ENCODE measurements around the gene MYMK.

MYMK gene

DNA sequence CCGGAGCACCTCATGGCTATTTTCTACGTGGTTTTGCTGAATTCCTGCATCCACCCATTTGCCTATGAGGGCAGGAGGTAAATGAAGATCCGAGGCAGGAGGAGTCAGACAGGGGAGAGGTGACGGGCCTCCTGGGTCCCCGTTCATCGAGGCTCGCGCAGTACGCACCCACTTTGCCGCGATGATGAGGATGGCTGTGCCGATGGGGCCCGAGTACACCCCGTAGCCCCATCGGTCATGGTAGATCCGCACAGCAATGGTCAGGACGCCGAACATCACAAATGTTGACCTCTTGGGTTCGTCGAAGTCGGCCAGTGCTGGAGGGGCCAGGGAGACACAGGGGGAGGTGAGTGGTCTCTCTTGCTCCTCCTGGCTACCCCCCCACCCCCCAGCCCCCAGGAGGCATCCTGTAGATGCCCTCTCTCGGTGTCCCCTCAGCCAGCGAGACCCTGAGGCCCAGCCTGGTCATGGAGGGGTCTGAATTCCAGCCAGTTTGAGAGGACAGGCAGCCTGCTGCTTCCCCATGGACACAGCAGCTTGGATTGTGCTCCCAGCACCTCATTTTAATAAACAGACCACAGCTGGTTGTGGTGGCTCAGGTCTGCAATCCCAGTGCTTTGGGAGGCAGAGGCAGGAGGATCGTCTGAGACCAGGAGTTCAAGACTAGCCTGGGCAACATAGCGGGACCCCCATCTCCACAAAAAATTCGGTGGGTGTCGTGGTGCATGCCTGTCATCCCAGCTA is 5.9 kb downstream of the MYMK start:
- no peak for DNase-seq (ENCODE audit: extremely low read depth, low read depth)
- TF ChIP-seq, protein P1, sequence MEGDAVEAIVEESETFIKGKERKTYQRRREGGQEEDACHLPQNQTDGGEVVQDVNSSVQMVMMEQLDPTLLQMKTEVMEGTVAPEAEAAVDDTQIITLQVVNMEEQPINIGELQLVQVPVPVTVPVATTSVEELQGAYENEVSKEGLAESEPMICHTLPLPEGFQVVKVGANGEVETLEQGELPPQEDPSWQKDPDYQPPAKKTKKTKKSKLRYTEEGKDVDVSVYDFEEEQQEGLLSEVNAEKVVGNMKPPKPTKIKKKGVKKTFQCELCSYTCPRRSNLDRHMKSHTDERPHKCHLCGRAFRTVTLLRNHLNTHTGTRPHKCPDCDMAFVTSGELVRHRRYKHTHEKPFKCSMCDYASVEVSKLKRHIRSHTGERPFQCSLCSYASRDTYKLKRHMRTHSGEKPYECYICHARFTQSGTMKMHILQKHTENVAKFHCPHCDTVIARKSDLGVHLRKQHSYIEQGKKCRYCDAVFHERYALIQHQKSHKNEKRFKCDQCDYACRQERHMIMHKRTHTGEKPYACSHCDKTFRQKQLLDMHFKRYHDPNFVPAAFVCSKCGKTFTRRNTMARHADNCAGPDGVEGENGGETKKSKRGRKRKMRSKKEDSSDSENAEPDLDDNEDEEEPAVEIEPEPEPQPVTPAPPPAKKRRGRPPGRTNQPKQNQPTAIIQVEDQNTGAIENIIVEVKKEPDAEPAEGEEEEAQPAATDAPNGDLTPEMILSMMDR (IDR thresholded peaks at IDR 0.05; ENCODE audit: low read depth, low read length, missing control alignments), result no peak
- no peak overlapping the region for H3K4me3 ChIP-seq (replicated peaks; ENCODE audit: low read depth, low read length)

DNA sequence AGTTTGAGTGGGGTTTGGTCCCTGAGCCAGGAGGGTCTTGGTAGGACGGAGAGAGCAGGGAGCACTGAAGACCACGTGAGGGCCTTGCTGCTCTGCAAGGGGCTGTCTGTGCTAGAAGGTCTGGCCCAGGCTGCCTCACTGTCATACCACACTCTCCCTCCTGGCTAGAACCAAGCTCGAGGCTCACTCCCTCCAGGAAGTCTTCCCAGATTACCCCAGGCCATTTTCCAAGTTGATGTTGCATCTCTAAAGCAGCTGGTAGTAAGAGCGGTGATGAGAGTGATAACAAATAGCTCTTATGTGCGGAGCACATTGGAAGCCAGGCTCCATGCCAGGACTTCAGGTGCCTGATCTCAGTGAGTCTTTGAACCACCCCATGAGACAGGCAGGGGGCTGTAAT is 6.6 kb downstream of the MYMK start:
- no peak overlapping the region for H3K4me3 ChIP-seq (replicated peaks; ENCODE audit: low read depth, low read length)
- TF ChIP-seq, protein P1 (IDR thresholded peaks at IDR 0.05; ENCODE audit: low read depth, low read length, missing control alignments), result no peak
- DNase-seq (ENCODE audit: extremely low read depth, low read depth), result no peak

DNA sequence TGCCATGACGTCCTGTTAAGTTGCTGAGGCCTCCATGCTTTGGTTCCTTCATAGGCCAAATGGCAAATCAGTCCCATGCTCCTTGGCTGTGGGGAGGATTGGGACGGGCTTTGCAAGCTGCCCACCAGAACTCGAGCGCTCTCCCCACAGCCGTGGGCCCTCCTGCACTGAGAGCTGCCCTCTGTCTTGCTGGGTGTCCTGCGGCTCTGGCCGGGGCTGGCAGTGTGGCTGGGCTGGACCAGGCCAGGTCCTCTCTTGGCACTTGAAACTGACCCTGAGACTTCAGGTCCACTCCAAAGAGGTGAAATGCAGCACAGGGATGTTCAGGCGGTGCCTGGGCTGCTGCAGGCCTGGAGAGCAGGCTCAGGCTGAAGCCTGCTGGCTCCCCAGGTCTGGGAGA is 7.0 kb downstream of the MYMK start:
- DNase-seq (ENCODE audit: extremely low read depth, low read depth), result no peak
- H3K4me3 ChIP-seq (replicated peaks; ENCODE audit: low read depth, low read length), result no peak overlapping the region
- TF ChIP-seq, protein P1 (IDR thresholded peaks at IDR 0.05; ENCODE audit: low read depth, low read length, missing control alignments), result no peak

DNA sequence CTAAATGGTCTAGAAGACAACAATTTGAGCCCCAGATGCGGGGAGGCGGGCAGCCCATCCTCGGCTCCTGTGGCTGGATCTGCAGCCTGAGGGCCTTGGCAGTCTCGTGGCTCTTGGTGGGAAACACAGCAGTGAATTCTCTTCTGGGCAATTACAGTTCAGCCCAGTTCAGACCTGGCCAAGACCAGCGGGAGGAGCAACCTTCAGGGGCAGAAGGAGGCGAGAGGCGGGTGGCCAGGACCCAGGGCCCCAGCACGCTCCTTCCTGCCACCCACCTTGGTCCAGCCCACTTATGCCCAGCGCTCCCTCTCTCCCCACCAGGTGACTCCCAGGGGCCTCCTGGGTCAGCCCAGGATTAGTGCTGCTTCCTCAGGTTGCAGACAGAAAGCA is 7.8 kb downstream of the MYMK start:
- no peak for DNase-seq (ENCODE audit: extremely low read depth, low read depth)
- H3K4me3 ChIP-seq (replicated peaks; ENCODE audit: low read depth, low read length), result no peak overlapping the region
- TF ChIP-seq, protein P1 (IDR thresholded peaks at IDR 0.05; ENCODE audit: low read depth, low read length, missing control alignments), result no peak

DNA sequence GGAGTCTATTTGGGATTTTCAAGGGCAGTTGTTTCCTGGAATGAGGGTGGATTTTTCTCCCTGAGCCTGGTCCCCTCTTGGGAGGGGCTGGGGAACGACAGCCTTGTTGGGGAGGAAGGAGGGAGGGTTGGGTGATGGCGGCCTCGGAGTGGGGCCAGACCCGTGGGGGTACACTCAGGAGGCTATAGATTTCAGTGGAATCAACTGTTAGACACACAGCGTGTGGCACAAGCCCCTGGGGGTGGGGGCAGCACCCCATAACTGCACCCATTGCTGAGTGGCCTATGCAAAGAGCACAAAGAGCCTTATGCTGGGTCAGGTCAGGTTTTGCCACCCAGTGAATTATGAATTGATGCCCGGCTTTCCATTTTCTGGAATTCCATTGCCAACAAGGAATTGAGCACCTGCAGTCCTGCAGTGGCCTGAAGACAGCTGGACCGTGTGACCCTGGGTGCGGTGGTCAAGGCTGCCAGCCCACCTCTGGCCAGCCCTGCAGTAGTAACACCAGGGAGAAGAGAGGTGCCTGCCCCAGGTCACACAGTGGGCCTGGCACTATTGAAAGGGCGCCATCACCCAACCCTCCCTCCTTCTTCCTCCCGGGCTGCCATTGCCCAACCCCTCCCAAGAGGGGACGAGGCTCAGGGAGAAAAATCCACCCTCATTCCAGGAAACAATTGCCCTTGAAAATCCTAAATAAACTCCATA is 8.4 kb downstream of the MYMK start:
- no peak overlapping the region for H3K4me3 ChIP-seq (replicated peaks; ENCODE audit: low read depth, low read length)
- no peak for DNase-seq (ENCODE audit: extremely low read depth, low read depth)
- TF ChIP-seq, protein P1 (IDR thresholded peaks at IDR 0.05; ENCODE audit: low read depth, low read length, missing control alignments), result no peak

DNA sequence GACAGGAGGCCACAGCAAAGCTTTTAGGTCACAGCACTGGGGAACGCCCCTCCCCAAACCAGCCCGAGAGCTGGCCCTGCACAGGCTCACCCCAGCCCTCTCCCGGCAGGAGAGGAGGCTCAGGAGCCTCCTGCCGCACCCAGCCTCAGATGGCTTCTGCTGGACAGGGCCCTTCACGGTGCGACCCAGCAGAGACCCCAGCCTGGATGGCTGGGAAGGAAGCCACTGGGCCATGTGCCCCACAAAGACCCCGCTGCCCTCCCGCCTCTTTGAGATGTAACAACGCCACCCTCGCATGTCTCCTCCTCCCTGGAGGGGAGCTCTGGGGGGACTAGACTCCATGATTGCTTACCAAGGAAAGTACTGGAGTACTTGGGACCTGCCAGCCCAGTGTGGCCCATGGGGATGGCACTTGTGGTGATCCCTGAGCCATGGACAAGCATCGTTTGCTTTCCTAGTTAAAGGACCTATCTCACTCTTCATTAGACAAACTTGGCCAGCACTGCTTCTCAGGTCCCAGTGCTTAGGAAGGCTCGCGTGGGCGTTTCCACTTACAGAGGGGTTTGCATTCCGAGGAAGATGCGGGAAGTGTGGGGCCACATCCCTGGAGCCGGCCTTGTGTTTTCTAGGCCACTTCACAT is 9.0 kb downstream of the MYMK start:
- DNase-seq (ENCODE audit: extremely low read depth, low read depth), result no peak
- TF ChIP-seq, protein P1 (IDR thresholded peaks at IDR 0.05; ENCODE audit: low read depth, low read length, missing control alignments), result no peak
- no peak overlapping the region for H3K4me3 ChIP-seq (replicated peaks; ENCODE audit: low read depth, low read length)
